Measurements from ENCODE around the gene MAML3.

MAML3 gene

GRCh38 chr4:140135529-140136088 lies 18.4 kb downstream of the MAML3 start:
- no peak for TF ChIP-seq CTCF (IDR thresholded peaks at IDR 0.05)
- Histone ChIP-seq H3K4me3 (ENCODE audit: low read depth in 1 of 2, low read length in 1 of 2) (no peak overlapping the region), H3K27me3 (no peaks in the 10 kb centered on the region), H3K36me3 (no peaks in the 10 kb centered on the region), H3K4me1 (ENCODE audit: control insufficient read depth in 1 of 2, insufficient read depth in 1 of 2, low read depth in 1 of 2, low read length in 1 of 2) (peaks cover 5 to 14% of the 10 kb centered on the region in 2 experiments), H3K27ac (no peak overlapping the region), H3K9me3 (no peaks in the 10 kb centered on the region)

- Histone ChIP-seq H3K27ac (no peak overlapping the region), H3K36me3 (no peaks in the 10 kb centered on the region), H3K9me3 (no peaks in the 10 kb centered on the region), H3K27me3 (no peaks in the 10 kb centered on the region), H3K4me1 (ENCODE audit: control insufficient read depth in 1 of 2, insufficient read depth in 1 of 2, low read depth in 1 of 2, low read length in 1 of 2) (peaks cover 5 to 14% of the 10 kb centered on the region in 2 experiments), H3K4me3 (ENCODE audit: low read depth in 1 of 2, low read length in 1 of 2) (no peak overlapping the region)
- no peak for TF ChIP-seq CTCF (IDR thresholded peaks at IDR 0.05)
Measured at GRCh38 chr4:140134746-140135425, 19.1 kb downstream of the MAML3 start.

- TF ChIP-seq CTCF (IDR thresholded peaks at IDR 0.05), result no peak
- no peak overlapping the region for H3K27ac ChIP-seq
- no peak overlapping the region for H3K4me3 ChIP-seq (ENCODE audit: low read depth in 1 of 2, low read length in 1 of 2)
- H3K36me3 ChIP-seq, result no peaks in the 10 kb centered on the region
- H3K9me3 ChIP-seq, result no peaks in the 10 kb centered on the region
- peaks cover 5 to 14% of the 10 kb centered on the region in 2 experiments for H3K4me1 ChIP-seq (ENCODE audit: control insufficient read depth in 1 of 2, insufficient read depth in 1 of 2, low read depth in 1 of 2, low read length in 1 of 2)
- H3K27me3 ChIP-seq, result no peaks in the 10 kb centered on the region
Measured at GRCh38 chr4:140133576-140133975, 20.4 kb downstream of the MAML3 start.

GRCh38 chr4:140131675-140132229 lies 22.2 kb downstream of the MAML3 start:
- Histone ChIP-seq H3K9me3 (no peaks in the 10 kb centered on the region), H3K27me3 (no peaks in the 10 kb centered on the region), H3K27ac (no peak overlapping the region), H3K4me3 (ENCODE audit: low read depth in 1 of 2, low read length in 1 of 2) (no peak overlapping the region), H3K36me3 (no peaks in the 10 kb centered on the region), H3K4me1 (ENCODE audit: control insufficient read depth in 1 of 2, insufficient read depth in 1 of 2, low read depth in 1 of 2, low read length in 1 of 2) (peaks cover 5 to 14% of the 10 kb centered on the region in 2 experiments)
- no peak for TF ChIP-seq CTCF (IDR thresholded peaks at IDR 0.05)

GRCh38 chr4:140130677-140131076 lies 23.3 kb downstream of the MAML3 start:
- Histone ChIP-seq H3K4me1 (ENCODE audit: control insufficient read depth in 1 of 2, insufficient read depth in 1 of 2, low read depth in 1 of 2, low read length in 1 of 2) (peaks cover 5 to 11% of the 10 kb centered on the region in 2 experiments), H3K9me3 (no peaks in the 10 kb centered on the region), H3K27ac (no peak overlapping the region), H3K36me3 (no peaks in the 10 kb centered on the region), H3K4me3 (ENCODE audit: low read depth in 1 of 2, low read length in 1 of 2) (no peak overlapping the region), H3K27me3 (no peaks in the 10 kb centered on the region)
- TF ChIP-seq CTCF (IDR thresholded peaks at IDR 0.05), result no peak
